Aorta (tissue), 5 donors: Measurements from ENCODE around the gene SCNN1B. TPM values are rescaled to one million over a fixed set of nuclear protein-coding genes. Genes with fewer than 3 reads are reported as not detected.
"Not testable (repeated sequence)": the region's sequence is repeated elsewhere in the genome, so short reads cannot be mapped to it uniquely, and the experiment has no call there.

Source experiments
- ATAC-seq: fragments of 200-7000 bp; cut with Tn5 transposase; one replicate; pipeline ENCODE4 v1.9.1; 2022; ENCODE audit warnings: moderate library complexity; ENCODE audit not compliant: low FRiP score
- DNase-seq, 2 donors: peaks; one replicate each; pipeline ENCODE4 v3.0.0-alpha.2; 2020
- H3K27ac ChIP-seq, 2 donors: one replicate each; pipeline ENCODE4 v1.5.1; 2013; ENCODE audit warnings: low read length in 2 of 2, mild to moderate bottlenecking in 2 of 2, moderate library complexity in 2 of 2, control low read depth in 1 of 2, inconsistent platforms in 1 of 2, low read depth in 1 of 2
- H3K27me3 ChIP-seq, 2 donors: one replicate each; pipeline ENCODE4 v1.6.1; 2013; ENCODE audit warnings: control low read depth in 1 of 2, low read length in 1 of 2, mild to moderate bottlenecking in 1 of 2, moderate library complexity in 1 of 2; ENCODE audit not compliant: insufficient read depth in 2 of 2, control insufficient read depth in 1 of 2
- H3K36me3 ChIP-seq, 2 donors: one replicate each; pipeline ENCODE4 v1.6.1; 2013; ENCODE audit warnings: control low read depth in 1 of 2, low read length in 1 of 2, mild to moderate bottlenecking in 1 of 2; ENCODE audit not compliant: insufficient read depth in 2 of 2, control insufficient read depth in 1 of 2
- H3K4me1 ChIP-seq, 2 donors: one replicate each; pipeline ENCODE4 v1.6.1; 2013; ENCODE audit warnings: low read length in 2 of 2, control low read depth in 1 of 2, mild to moderate bottlenecking in 1 of 2, moderate library complexity in 1 of 2; ENCODE audit not compliant: insufficient read depth in 2 of 2, control insufficient read depth in 1 of 2
- H3K4me3 ChIP-seq, 2 donors: one replicate each; pipeline ENCODE4 v1.5.1; 2013; ENCODE audit warnings: low read length in 2 of 2, control low read depth in 1 of 2, mild to moderate bottlenecking in 1 of 2
- H3K9me3 ChIP-seq: one replicate; pipeline ENCODE4 v1.6.1; 2013; ENCODE audit warnings: mild to moderate bottlenecking, low read length; ENCODE audit not compliant: control insufficient read depth
- whole genome bisulfite sequencing, 2 donors: extraction: QIAGEN DNeasy Blood & Tissue Kit; methylation state at CpG; one replicate each; pipeline ENCODE4 v1.1.7; 2013; 5-methylcytosine and 5-hydroxymethylcytosine counted together
- intact Hi-C, 2 donors: fragments of 100-400 bp; cut with DNase I; formaldehyde crosslinking; loops; one replicate each; pipeline versions ENCODE4 v1.14.2 to v1.15.0; 2022
- polyA plus RNA-seq, 2 donors: library from polyadenylated mRNA; stranded (reverse); fragments of 200-250 nt; gene quantifications; one replicate each; pipeline ENCODE4 v1.2.3, GENCODE V29; 2013
- total RNA-seq, 2 donors: library from RNA; stranded (reverse); fragmentation: NEBNext Ultra II Directional; extraction: Animal tissue kit (Norgen Biotek cat#: 25700); gene quantifications; one replicate each; pipeline ENCODE4 v1.2.1, GENCODE V29; 2021
- donor health status: healthy with polysubstance abuse.
- donor health status: Bipolar disorder and iron deficiency.
- donor health status: DM: no; HTN: no; CAD: no.
- donor health status: DM: no; HTN: no; CAD: no.
- donor health status: DM: yes; HTN: yes; CAD: no.

SCNN1B gene
- total and polyA plus RNA-seq, 4 donors, result 0.59 to 1.6 (median 1.2) TPM

DNA sequence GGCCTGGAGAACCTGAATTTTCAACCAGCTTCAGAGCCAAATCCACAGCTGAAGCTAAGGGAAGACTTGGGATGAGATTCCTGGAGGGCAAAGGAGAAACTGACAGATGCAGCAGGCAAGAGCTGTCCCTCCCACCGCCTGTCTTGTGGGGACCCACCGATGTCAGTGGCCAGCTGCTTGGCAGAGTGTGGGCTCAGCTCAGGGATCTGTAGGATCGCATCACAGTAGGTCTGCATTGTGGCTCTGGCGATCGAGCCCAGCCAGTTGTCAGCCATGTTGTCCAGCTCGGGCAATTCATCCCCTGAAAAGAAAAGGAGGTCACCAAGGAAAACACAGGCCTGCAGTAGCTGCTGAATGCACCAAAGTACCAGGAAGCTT lies 90.1 kb downstream of the SCNN1B start:
- Histone ChIP-seq H3K27ac (no peak overlapping the region), H3K4me1 (no peaks in the 10 kb centered on the region), H3K9me3 (no peaks in the 10 kb centered on the region), H3K27me3 (no peaks in the 10 kb centered on the region), H3K4me3 (no peak overlapping the region), H3K36me3 (peaks cover 0 to 19% of the 10 kb centered on the region in 2 donors)
- 91 to 94% methylated on average over 6 of the region's 6 CpGs for whole genome bisulfite sequencing, 2 donors
- intact Hi-C loops, result no loop called here
- ATAC-seq, result no peak
- DNase-seq, result peak in 1 of 2 donors; percentile 70

DNA sequence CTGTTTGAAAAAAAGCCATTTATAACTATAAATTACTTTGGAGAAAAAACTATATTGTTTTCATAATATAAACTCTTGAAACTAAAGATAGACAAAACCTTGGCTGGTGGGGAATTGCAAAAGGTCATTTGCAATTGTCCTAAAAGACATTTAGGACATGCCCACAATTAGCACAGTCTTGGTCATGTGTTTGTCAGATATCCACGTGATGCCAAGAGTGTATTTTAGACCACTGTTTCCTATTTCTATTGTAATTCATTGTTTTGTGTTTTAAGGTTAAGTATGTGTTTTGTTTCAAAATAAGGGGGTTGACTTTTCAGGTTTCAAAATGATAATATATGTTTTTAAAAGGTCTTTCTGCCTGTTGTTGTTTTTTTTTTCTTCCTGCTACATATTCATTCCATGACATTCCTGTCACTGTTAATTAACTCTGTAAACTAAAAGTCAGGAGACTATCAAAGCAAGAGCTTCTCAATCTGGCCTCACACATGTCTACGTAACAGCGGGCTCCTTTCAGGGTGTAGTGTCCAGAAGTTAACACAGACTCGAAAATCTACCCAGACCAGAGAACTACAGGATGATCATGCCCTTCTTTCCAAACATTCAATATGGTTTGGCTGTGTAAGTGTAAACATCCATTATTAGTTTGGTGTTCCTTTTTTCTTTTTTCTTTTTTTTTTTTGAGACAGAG lies 92.2 kb downstream of the SCNN1B start:
- Histone ChIP-seq H3K4me3 (no peak overlapping the region), H3K36me3 (peaks cover 2 to 19% of the 10 kb centered on the region in 2 donors), H3K4me1 (no peaks in the 10 kb centered on the region), H3K27me3 (no peaks in the 10 kb centered on the region), H3K27ac (no peak overlapping the region), H3K9me3 (no peaks in the 10 kb centered on the region)
- DNase-seq (no peak), ATAC-seq (no peak)
- intact Hi-C loops, result no loop called here
- WGBS, 2 donors, result 71 to 82% methylated on average over 4 of the region's 4 CpGs

DNA sequence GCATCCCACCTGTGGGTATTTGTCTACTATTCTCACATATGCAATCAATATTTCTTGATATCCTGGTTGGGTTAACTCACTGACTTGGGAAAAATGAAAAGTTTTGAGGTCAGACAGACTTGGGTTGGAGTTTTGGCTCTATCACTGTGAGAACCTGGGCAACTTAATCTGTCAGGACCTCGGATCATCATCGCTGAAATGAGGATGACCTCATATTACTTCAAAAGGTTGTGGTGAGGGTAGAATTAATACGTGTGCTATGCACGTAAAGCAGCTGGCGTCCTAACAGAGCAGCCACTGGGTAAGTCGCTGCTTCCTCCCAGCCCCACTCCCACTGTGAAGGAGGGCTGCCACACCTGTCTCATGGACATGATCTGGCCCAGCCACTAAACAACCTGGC lies 93.6 kb downstream of the SCNN1B start:
- Histone ChIP-seq H3K4me1 (no peaks in the 10 kb centered on the region), H3K9me3 (no peaks in the 10 kb centered on the region), H3K4me3 (no peak overlapping the region), H3K36me3 (peaks cover 2 to 20% of the 10 kb centered on the region in 2 donors), H3K27me3 (no peaks in the 10 kb centered on the region), H3K27ac (no peak overlapping the region)
- intact Hi-C loops, result no loop called here
- WGBS, 2 donors, result 92 to 95% methylated on average over 6 of the region's 6 CpGs
- DNase-seq, result peak in 1 of 2 donors; percentile 61
- ATAC-seq, result no peak

DNA sequence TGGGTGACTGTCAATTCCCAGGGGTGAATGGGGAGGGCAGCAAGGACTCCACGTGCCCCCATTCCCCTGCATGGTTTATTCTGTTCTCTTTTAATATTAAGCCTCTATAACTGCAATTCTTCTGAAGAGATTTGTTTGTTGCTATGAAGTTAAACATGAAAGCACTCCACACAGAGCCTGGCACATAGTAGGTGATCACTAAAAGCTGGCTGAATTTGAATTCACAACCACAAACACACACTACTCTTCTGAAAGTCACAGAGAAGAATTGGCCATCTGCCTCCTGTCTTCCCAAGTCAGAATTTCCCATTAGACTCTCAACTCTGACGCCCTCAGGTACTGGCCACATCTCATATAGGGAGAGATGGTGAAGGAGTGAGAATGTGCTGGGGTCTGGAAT lies 95.4 kb downstream of the SCNN1B start:
- peaks cover 6 to 7% of the 10 kb centered on the region in 2 donors for H3K36me3 ChIP-seq
- H3K4me3 ChIP-seq, result no peak overlapping the region
- DNase-seq, result no peak
- H3K9me3 ChIP-seq, result no peaks in the 10 kb centered on the region
- intact Hi-C loops, result no loop called here
- ATAC-seq, result no peak
- H3K27me3 ChIP-seq, result no peaks in the 10 kb centered on the region
- no peaks in the 10 kb centered on the region for H3K4me1 ChIP-seq
- H3K27ac ChIP-seq, result no peak overlapping the region
- 93 to 94% methylated on average over 2 of the region's 2 CpGs for WGBS, 2 donors

DNA sequence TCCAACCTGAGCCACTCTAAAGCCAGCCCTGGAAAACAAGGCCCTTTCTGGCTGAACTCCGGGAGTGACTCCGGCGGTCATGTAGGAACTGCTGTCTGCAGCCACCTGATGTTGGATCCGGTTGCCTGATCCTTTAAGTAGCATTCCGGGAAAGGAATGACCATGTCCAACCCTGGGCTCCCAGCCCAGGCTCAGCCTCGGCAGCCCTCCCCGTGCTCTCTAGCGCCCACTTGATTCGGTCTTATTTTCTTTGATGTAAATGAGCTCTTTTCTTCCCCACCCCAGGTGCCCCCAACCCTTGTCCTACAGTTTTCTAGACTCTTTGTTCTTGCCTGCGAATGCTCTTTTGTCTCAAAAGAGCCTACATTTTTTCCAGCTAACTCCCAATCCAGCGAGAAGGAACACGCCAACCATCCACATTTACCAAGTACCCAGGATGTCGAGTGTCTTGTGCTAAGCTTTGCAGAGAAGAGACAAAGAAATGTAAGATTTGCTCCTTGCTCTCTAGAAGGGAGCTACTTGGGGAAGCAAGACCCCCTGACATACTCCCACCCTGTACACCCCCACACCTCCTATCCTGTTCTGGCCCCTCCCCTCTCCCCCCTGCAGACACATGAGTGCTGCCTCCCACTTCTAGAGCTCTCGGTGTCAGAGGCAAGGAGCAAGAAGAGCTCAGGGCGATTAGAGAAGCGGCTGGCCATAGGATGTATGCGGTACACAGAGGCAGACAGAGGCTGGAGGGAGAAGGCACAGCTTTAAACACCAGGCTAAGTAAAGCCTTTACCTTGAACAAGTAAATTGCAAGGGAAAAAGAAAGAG lies 97.1 kb downstream of the SCNN1B start:
- peak in 1 of 2 donors; percentile 59 for DNase-seq
- WGBS, 2 donors, result 47 to 60% methylated on average over 17 of the region's 17 CpGs
- H3K27ac ChIP-seq, result no peak overlapping the region

DNA sequence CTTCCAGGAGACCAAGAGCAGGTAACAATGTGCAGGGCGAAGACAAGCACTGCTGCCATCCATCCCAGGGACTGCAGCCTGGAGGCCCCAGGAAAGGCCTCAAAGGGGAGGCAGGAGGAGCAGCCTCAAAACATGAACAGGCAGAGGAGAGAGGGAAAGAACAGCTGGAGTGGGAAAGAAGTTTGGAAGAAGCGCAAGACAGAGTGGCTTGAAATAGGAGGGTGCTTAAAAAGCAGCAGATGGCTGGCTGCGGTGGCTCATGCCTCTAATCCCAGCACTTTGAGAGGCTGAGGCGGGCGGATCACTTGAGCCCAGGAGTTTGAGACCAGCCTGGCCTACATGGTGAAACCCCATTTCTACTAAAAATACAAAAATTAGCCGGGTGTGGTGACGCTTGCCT lies 98.3 kb downstream of the SCNN1B start:
- H3K9me3 ChIP-seq, intact Hi-C loops, ATAC-seq, H3K27ac ChIP-seq, H3K4me1 ChIP-seq, H3K4me3 ChIP-seq, H3K27me3 ChIP-seq: not testable (repeated sequence)
- WGBS, 2 donors, result 92 to 94% methylated on average over 7 of the region's 7 CpGs
- peaks cover 10 to 12% of the 10 kb centered on the region in 2 donors for H3K36me3 ChIP-seq
- peak in 1 of 2 donors; percentile 35 for DNase-seq

More for the DNA sequence above, 97.1 kb downstream of the SCNN1B start:
- Histone ChIP-seq H3K4me1 (no peaks in the 10 kb centered on the region), H3K4me3 (no peak overlapping the region), H3K9me3 (no peaks in the 10 kb centered on the region), H3K27me3 (no peaks in the 10 kb centered on the region), H3K36me3 (peaks cover 10 to 11% of the 10 kb centered on the region in 2 donors)
- intact Hi-C loops, result no loop called here
- ATAC-seq, result peak; percentile 63

DNA sequence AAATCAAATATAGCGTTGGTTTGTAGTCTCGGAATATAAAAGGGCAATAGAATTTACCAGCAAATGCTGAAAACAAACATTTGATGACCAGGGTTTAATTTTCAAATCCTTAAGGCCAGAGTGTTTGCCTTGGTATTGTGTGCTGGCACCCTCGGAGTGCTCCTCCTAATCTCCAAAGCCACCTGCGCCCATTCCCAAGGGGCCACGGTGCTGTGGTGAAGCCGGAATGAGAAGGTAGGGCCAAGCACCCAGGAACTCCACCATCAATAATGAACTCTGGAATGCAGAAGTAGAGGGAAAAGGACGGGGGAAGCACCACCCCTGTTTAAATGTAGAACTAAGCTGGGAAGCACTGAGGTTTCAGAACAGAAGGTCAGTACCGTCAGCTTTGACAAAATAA lies 99.0 kb downstream of the SCNN1B start:
- no peaks in the 10 kb centered on the region for H3K27me3 ChIP-seq
- no peaks in the 10 kb centered on the region for H3K9me3 ChIP-seq
- peaks cover 11 to 12% of the 10 kb centered on the region in 2 donors for H3K36me3 ChIP-seq
- H3K4me3 ChIP-seq, result no peak overlapping the region
- intact Hi-C loops, result no loop called here
- WGBS, 2 donors, result 87 to 91% methylated on average over 8 of the region's 8 CpGs
- no peak overlapping the region for H3K27ac ChIP-seq
- no peaks in the 10 kb centered on the region for H3K4me1 ChIP-seq
- ATAC-seq, result no peak
- peak in 1 of 2 donors; percentile 13 for DNase-seq

DNA sequence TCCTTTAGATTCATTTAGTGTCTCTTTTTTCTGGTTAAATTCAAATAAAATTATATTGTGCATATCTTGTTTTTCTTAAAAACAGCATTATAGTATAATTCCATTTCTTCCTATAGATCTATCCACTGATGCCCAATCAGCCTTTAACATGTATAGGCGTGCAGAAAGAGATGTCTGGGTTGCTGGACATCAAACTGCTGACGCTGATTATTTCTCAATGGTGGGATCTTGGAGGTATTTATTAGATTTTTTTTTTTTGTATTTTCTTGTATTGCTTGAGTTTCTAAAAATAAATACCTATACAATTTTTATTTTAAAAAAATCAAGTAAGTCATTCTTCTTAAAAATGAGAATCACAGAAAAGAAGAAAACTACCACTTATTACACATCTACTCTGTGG lies 100.0 kb downstream of the SCNN1B start:
- Histone ChIP-seq H3K27me3 (no peaks in the 10 kb centered on the region), H3K9me3 (no peaks in the 10 kb centered on the region), H3K4me1 (no peaks in the 10 kb centered on the region), H3K27ac (no peak overlapping the region), H3K36me3 (peaks cover 14 to 16% of the 10 kb centered on the region in 2 donors), H3K4me3 (no peak overlapping the region)
- WGBS, 2 donors, result 93 to 94% methylated on average over 2 of the region's 2 CpGs
- ATAC-seq (no peak), DNase-seq (no peak)
- intact Hi-C loops, result no loop called here

DNA sequence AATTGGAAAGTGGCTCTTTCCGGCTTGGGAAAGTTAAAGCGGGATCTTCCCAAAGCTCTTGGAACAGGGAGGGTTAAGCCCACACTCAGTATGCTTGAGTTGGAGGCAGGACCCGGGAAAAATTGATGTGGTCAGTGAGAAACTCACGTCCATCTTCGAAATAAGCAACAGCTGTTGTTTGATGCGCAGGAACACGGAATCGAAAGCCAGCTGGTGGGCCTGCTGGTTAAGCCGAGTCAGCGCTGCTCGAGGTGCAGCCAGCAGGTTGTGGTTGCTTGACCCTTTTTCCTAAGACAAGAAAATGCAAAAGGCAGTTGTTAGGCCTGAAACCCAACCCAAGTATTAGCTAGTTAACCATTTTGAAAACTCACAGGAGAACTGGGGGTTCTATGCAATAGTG lies 101.4 kb downstream of the SCNN1B start:
- Histone ChIP-seq H3K36me3 (peaks cover 14% of the 10 kb centered on the region in 2 donors), H3K27ac (no peak overlapping the region)
- WGBS, 2 donors, result 72% methylated on average over 11 of the region's 11 CpGs

More for the DNA sequence above, 101.4 kb downstream of the SCNN1B start:
- DNase-seq (no peak), ATAC-seq (no peak)
- H3K27me3 ChIP-seq, result no peaks in the 10 kb centered on the region
- no peaks in the 10 kb centered on the region for H3K9me3 ChIP-seq
- H3K4me1 ChIP-seq, result no peaks in the 10 kb centered on the region
- H3K4me3 ChIP-seq, result no peak overlapping the region
- intact Hi-C loops, result no loop called here
